GM06990 (cell line): Measurements from ENCODE around the gene LY6G5C.

Experiments used
- DNase-seq: peaks from one replicate; pipeline ENCODE4 v3.0.0-alpha.2; 2011; ENCODE audit not compliant: insufficient read length; ENCODE audit errors: extremely low read depth
- H3K27me3 ChIP-seq: replicated peaks from 2 replicates; pipeline ENCODE4 v1.6.0; 2011; ENCODE audit warnings: low read length; ENCODE audit not compliant: control insufficient read depth, insufficient read depth
- H3K36me3 ChIP-seq: 2 replicates; pipeline ENCODE4 v1.5.1; 2011; ENCODE audit warnings: low read length; ENCODE audit not compliant: control insufficient read depth, insufficient read depth
- H3K4me3 ChIP-seq: replicated peaks from 2 replicates; pipeline ENCODE4 v1.5.1; 2011; ENCODE audit warnings: low read depth, mild to moderate bottlenecking, control low read depth, low read length
- CTCF ChIP-seq: IDR thresholded peaks from 2 replicates; pipeline ENCODE4 v1.5.1; 2011; ENCODE audit warnings: low read length, control low read depth, mild to moderate bottlenecking, inconsistent platforms; ENCODE audit not compliant: insufficient read depth, poor library complexity, severe bottlenecking

The LY6G5C gene

GRCh38 chr6:31642798-31643570 is 37.9 kb downstream of the LY6G5C start:
- Histone ChIP-seq H3K36me3 (peaks cover 56% of the 10 kb centered on the region), H3K4me3 (no peak overlapping the region), H3K27me3 (no peaks in the 10 kb centered on the region)
- DNase-seq, result no peak
- TF ChIP-seq CTCF, result no peak

GRCh38 chr6:31641370-31641769 is 39.5 kb downstream of the LY6G5C start:
- no peak overlapping the region for H3K4me3 ChIP-seq
- DNase-seq, result no peak
- H3K27me3 ChIP-seq, result no peaks in the 10 kb centered on the region
- TF ChIP-seq CTCF, result no peak
- H3K36me3 ChIP-seq, result peaks cover 61% of the 10 kb centered on the region

- no peaks in the 10 kb centered on the region for H3K27me3 ChIP-seq
- no peak overlapping the region for H3K4me3 ChIP-seq
- TF ChIP-seq CTCF, result no peak
- DNase-seq, result no peak
- peaks cover 63% of the 10 kb centered on the region for H3K36me3 ChIP-seq
Measured at GRCh38 chr6:31640612-31641011, 40.3 kb downstream of the LY6G5C start.

DNA sequence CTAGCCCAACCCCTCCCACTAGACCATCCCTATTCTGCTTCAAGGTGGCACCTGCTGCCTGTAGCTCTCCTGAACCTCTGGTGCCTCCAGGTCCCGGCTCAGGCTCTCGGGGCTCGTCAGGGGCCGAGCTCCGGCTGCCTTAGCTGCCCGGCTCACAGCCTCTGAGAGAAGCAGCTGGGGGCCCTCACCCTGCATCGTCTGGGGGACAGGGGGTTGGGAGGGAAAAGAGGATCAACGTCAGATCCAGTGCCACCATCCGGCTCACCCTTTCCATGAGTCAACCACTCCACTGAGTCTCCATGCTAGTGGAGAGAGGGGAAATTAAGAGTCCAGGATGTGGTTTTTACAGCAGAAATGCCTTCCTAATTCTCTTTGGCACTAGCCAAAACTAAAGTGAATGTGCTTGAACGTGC is 41.4 kb downstream of the LY6G5C start:
- no peak for TF ChIP-seq CTCF
- no peak for DNase-seq
- no peak overlapping the region for H3K4me3 ChIP-seq
- no peaks in the 10 kb centered on the region for H3K27me3 ChIP-seq
- H3K36me3 ChIP-seq, result peaks cover 65% of the 10 kb centered on the region

GRCh38 chr6:31639043-31639442 is 41.8 kb downstream of the LY6G5C start:
- peaks cover 64% of the 10 kb centered on the region for H3K36me3 ChIP-seq

More at GRCh38 chr6:31639043-31639442, 41.8 kb downstream of the LY6G5C start:
- Histone ChIP-seq H3K27me3 (no peaks in the 10 kb centered on the region), H3K4me3 (no peak overlapping the region)
- DNase-seq, result no peak
- no peak for TF ChIP-seq CTCF
